ENCODE measurements around the gene GRIK2.

The GRIK2 gene

DNA sequence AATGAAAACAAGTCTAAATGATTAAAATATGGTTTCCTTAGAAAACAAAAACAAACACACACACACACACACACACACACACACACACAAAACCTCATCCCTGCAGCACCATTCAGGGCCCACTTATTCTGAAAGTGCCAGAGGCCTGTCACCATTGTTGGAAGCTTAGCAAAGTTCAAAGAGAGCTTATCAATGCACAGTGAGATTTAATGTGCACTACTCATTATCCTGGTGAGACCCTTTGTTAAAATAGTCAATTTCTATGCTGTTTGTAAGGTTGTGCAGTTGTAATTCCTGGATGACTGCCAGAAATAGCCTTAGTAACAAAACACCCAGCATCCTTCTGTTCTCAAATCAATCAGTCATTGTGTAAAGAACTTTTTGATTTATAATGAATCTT is 482.9 kb downstream of the GRIK2 start:
- DNase-seq (ENCODE audit: low read depth in 1 of 2, low spot score in 1 of 2): no peak

DNA sequence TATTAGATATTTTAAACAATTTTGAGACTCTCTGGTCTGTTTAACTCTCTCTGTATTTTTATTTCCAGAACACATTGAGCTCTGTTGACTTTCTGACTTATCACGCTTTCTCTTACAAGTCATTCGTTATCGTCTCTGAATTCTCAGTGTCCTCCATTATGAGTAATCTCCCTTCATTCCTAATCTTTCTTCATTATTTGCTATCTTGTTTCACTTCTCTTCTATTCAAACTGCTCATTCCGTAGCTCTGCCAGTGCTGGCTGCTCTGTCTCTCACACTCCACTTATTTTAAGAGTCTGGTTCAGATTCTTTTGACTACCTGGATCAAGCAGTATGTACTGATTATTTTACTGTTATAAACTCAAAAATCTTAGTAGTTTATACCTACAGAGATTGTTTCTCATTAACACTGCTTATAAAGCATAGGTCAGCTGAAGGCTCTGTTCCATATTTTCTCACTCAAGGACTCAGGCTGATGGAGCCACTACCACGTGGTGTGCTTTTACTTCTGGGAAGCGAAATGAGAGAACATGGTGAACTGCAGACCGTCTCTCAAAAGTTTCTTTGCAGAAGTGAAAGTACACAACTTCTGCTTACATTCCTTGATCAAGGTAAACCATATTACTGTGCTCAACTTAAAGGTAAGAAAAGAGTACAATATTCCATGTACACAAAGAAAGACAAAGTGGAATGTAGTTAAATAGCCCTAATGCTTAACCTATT is 485.2 kb downstream of the GRIK2 start:
- DNase-seq (ENCODE audit: low read depth in 1 of 2, low spot score in 1 of 2): no peak

DNA sequence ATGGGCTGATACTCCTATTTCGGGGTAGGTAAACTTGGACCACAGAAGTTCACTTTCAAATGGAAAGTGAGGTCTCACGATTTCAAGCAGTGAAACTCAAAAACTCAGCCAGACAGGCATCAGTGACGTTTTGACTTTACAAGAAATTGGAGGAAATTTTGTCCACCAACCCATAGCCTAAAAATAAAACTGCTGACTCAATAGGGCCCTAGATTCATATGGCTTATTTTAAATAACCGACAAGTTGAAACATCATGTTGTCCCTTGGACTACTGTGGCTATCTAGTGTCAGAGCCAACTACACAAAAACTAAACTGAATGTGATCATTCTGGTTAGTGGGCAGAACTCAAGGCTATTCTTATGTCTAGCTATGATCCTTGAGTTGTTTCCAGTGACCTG is 486.3 kb downstream of the GRIK2 start:
- no peak for DNase-seq (ENCODE audit: low read depth in 1 of 2, low spot score in 1 of 2)

DNA sequence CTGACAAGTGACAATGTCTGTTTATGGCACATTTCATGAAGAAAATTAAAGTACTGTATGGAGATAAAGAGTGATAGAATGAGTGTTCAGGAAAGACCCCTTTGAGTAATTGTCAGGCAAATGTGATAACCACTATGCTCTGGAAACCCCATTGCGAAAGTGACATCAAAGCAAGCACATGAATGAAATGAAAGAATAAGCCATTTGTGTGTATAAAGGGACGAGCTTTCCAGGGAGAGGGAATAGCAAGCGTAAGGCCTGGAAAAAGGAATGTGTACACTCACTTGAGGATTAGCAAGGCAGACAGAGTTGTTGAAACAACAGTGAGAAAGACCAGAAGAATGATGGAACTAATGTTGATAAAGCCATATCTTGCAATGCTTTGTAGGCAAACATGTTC is 490.0 kb downstream of the GRIK2 start:
- no peak for DNase-seq (ENCODE audit: low read depth in 1 of 2, low spot score in 1 of 2)

DNA sequence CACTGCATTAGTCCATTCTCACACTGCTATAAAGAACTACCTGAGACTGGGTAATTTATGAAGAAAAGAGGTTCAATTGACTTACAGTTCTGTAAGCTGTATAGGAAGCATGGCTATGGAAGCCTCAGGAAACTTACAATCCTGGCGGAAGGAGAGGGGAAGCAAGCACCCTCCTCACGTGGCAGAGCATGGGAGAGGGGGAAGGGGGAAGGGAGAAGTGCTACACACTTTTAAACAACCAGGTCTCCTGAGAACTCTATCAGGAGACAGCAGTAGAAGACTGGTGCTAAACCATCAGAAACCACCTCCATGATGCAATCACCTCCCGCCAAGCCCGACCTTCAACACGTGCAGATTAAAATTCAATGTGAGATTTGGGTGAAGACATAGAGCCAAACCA is 494.0 kb downstream of the GRIK2 start:
- no peak for DNase-seq (ENCODE audit: low read depth in 1 of 2, low spot score in 1 of 2)

DNA sequence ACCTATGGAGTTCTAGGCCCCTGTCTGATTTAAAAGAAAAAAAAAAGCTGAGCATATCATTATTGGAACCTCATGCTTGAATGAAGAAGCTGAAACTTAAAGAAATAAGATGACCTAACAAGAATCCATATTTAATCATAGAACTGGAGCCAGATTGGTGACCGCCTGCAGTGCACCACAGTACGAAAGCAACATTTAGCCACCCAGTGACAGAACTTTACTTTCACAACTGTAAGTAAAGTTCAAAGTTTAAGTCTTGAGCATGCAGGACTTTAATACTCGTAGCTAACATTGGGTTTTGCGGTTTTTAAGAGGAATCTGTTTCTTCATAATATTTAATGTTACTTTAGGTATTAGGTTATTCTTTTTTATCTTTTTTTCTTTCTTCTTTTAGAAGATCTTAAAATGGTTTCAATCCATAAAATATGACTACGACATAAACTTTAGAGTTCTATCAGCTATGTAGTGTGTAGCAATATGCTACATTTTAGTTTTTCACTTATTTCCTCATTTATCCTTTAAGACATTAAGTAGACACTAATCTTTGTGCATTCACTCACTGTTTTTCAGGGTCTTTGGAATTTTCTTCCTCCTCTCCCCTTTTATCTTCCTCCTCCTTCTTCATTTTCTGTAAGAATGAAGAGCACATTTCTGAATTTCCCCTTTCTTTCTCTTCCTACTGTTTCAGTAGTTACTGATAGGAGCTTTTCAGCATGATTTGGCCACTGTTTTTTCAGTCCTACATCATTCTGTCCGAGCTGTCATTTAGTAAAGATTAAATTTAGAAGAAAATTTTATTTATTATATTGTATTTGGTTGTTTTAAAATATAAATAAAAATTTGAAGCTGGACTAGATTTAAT is 514.1 kb downstream of the GRIK2 start:
- DNase-seq (ENCODE audit: low read depth in 1 of 2, low spot score in 1 of 2): no peak

DNA sequence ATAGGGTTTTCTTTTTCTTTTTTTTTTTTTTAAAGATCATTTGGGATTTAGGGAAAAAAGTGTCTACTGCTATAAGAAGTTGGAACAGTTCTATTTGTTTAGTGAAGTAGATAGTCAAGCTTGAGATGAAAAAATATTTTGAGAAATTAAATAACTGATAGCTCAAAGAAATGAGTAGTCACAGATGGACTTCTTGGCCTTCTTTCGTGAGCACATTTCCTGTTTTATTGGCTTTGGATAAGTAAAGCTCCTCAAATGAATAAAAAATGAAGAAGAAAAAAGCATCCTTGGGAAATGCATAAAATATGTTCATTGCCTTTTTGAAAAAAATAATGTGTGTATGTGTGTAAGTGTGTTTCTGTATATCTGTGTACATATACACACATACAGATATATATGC is 515.9 kb downstream of the GRIK2 start:
- no peak for DNase-seq (ENCODE audit: low read depth in 1 of 2, low spot score in 1 of 2)

DNA sequence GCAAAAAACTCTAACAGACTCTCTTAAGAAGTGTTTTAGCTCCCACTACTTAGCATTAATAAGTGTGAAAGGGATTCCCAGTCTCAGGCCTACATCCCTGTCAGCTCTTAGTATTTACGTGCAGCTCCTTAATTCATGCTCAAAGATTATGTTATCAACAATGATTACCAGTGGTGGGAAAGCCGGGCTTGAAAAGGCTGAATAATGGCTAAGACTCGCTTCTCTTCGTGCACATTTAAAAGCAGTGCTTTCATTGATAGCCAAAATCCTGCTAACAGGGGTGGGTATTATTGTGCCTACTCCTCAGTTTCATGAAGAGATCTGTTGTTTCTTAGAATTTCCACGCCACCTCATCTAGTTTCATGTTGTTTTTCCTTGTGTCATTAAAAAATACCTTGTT is 518.8 kb downstream of the GRIK2 start:
- DNase-seq (ENCODE audit: low read depth in 1 of 2, low spot score in 1 of 2): no peak

DNA sequence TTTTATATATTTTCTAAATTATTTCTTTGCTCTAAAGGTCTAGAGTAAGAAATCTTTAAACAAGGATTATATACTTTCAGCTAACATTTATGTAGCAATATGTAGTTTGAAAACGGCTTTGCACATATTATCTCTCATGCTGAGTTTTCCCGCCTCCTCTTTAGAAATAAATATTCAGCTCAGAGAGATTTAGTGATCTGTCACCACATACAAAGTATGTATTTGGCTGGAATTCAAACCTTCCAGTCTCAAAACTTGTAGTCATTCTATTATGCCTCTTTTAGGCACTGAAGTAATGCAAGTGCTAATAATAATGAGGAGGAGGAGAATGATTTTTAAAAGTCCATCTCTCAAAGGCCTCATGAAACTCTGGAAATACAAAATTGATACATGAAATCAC is 525.0 kb downstream of the GRIK2 start:
- no peak for DNase-seq (ENCODE audit: low read depth in 1 of 2, low spot score in 1 of 2)

DNA sequence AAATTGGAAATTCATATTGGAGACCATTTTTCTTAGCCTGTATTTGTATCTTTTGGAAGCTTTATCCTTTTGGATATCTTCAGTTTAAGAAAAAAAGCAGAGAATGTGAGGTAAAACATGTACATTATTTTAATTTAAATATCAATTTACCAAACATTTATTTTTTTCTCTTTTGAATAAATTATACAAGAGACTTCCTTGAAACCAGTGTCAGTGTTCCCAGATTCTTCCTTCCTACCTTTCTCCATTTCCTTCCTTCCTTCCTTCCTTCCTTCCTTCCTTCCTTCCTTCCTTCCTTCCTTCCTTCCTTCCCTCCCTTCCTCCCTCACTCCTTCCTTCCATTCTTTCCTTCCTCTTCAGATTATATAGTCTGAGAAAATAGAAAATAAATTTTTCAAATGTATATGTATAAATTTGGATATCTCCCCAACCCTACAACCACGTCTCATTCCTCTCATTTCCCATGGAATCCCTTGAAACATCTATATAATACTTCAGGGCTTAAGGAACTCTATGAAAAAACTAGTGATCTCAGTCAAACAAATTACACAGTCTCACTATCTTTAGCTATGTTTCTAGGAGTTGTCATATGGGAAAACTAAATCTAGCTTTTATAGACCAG is 528.4 kb downstream of the GRIK2 start:
- DNase-seq (ENCODE audit: low read depth in 1 of 2, low spot score in 1 of 2): no peak

DNA sequence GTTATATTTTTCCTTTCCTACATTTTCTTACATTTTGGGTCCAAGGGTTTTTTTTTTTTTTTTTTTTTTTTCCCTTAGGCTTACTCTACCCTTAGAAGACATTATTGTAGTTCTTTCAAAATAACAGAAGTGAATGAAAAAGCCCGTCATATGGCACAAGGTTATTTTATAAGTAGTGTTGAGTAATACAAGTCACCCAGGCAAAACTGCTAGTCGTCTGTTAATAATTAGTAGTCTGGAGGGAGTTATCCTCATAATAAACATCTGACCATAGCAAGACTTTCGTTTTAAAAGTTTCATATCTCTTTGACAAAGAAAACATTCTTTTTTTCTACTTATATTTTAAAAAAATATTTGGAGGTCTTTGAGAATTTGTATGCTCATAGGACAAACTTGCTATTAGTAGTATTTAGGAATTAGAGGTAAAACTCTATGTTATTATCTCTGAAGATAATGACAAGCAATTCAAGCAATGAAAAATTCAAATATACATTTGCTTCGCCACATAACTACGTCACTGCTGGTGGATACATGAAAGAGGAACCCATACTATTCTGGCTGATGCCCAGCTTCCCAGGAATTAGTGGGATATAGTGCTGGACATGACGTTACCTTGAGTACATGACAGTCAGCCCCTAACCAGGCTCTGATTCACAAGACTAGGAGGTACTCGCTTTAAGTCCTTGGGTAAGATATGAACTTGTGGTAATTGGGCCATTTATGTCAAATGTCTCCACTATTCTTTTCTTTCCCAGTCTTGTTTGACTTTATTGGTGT is 532.8 kb downstream of the GRIK2 start:
- DNase-seq (ENCODE audit: low read depth in 1 of 2, low spot score in 1 of 2): no peak

DNA sequence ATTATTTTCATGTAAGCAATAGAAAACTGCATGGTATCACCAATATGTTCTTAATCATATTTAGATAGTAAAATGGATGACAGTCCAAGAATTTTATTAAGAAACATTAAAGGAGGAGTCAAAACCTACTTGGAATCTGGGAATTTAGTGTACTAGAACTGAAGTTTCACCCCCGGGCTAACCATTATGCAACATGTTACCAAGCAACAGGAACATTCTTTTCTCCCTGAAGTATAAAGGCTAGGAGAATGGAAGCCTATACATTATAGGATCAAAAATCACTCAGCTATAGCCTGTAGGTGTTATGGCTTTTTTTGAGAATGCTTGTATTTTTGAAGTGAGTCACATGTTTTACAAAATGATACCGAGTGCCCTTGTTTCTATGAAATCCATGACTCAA is 538.3 kb downstream of the GRIK2 start:
- no peak for DNase-seq (ENCODE audit: low read depth in 1 of 2, low spot score in 1 of 2)

DNA sequence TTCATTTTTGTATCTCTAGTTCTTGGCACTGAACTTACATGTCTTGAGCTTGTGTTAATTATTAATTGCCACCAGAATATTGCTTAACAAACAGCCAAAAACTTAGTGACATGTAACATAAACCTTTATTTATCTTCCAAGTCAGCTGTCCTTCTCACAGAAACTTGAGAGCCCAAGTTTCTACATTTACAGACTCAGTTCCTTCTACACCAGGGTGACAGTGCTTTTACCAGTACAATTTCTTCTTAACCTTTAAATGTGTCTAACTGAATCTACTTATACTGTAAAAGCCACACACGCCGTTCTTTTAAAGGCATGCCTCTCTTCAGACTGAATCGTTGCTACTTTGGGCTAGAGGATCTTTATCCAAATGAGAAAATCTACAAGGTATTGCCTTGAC is 539.2 kb downstream of the GRIK2 start:
- DNase-seq (ENCODE audit: low read depth in 1 of 2, low spot score in 1 of 2): no peak

DNA sequence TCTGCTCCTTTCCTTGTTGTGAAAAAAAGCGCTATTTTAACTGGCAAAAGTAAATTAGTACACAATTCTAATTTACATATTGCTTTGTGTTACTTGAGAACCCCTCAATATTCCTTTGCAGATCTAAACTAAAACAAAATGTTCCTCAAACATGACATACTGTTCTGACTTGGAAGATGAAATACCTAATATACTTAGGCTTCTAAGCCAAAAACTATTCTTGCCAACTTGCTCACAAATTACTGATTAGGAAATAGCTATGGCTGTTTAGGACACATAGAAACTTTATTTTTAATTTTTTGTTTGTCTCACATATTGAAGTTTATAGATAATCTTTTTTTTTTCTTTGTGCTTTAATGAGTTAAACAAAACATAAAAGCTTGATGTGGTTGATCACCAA is 542.2 kb downstream of the GRIK2 start:
- DNase-seq (ENCODE audit: low read depth in 1 of 2, low spot score in 1 of 2): no peak

DNA sequence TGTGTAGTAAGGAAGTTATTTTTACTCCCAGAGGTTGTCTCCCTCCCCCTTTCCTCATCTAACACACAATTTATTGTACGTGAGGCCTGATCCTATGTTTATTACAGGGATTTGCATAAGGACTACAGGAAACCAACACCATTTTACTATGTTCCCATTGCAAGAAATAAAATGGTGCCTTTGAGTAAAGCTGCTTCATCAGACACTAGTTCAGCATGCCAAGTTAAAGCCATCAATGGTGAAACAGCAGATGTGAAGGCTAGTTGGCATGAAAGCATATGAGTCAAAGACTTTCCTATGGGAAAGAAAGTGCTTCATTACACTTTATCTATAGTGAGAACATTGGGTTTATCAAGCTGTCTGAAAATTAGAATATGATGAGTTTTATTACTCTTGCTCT is 543.0 kb downstream of the GRIK2 start:
- no peak for DNase-seq (ENCODE audit: low read depth in 1 of 2, low spot score in 1 of 2)

DNA sequence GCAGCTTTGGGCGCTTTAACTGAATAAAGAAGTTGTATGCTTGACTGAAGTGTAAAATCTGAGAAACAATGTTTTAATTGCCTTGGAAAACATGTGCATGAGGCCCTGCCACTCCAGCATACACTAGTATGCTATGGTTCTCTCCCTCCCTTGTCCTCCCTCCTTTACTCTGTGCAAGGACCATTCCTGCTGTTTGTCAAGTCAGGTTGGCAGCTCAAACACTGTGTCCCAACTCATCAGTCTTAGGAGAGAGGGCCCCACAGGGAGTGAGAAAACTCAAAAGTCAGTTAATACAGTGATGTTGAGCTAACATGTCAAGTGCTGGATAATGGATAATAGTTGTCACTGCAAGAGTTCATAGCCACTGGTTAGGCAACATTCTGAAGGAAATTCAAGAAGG is 543.6 kb downstream of the GRIK2 start:
- no peak for DNase-seq (ENCODE audit: low read depth in 1 of 2, low spot score in 1 of 2)

DNA sequence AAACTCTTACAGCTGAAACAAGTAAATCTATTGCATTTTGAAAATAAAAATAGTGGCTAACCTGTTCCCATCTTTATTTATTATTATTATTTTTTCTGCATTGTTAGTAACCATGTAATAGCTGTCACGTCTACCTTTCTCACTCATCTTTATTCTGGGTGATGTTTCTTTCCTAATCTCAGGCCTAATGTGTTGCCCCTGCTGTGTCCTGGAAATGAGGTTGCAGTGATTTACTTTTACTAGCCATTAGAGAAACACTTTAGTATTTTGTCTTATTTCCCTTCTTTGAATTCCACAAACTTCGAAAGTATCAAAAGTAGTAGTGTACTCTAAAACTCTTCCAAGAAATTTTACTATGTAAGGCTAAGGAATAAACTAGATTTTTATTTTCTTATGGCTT is 546.9 kb downstream of the GRIK2 start:
- no peak for DNase-seq (ENCODE audit: low read depth in 1 of 2, low spot score in 1 of 2)

DNA sequence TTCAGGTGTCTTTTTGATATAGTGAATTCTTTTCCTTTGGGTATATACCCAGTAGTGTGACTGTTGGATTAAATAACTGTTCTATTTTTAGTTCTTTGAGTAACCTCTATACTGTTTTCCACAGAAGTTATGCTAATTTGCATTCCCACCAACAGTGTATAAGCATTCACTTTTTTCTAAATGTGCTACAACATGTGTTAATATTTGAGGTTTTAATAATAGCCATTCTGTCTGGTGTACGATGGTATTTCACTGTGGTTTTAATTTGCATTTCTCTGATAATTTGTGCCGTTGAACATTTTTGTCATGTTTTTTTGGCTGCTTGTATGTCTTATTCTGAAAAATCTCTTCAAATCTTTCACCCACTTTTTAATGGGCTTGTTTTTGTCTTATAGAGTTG is 563.5 kb downstream of the GRIK2 start:
- no peak for DNase-seq (ENCODE audit: low read depth in 1 of 2, low spot score in 1 of 2)

DNA sequence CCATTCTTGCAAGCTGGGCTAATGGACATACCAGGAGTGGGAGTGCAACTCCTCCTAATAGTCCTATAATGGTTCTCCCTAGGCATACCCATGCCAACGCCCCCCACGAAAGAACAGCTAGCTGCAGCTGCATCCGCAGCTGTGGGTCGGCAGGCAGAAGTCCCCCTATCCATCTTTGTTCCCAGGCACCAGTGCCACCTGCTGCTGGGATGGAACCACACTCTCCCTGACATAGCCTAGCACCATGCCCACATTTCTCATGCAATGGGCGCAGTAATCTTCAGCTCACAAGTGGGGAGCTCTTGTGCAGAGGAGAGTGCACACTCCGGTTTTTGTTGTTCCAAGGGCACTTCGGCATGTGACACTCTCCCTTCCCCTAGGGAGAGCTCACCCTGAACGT is 567.8 kb downstream of the GRIK2 start:
- no peak for DNase-seq (ENCODE audit: low read depth in 1 of 2, low spot score in 1 of 2)

DNA sequence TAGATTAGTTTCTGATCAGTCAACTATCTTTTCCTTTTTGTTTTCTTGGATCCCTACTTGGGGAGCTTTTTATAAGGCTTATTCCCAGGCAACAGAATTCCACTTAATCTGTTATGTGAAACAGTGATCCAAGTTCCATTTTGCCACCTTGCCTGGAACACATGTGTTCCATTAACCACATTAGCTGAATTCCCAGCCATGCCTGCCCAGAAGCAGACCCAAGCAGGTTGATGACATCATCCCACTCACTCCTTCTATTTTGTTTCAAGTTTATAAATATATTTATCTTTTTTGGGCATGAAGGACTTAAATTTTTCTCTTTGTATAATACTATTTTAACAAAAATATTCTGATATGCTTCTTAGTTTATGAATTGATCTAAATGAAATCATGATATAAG is 587.4 kb downstream of the GRIK2 start:
- DNase-seq (ENCODE audit: low read depth in 1 of 2, low spot score in 1 of 2): no peak

DNA sequence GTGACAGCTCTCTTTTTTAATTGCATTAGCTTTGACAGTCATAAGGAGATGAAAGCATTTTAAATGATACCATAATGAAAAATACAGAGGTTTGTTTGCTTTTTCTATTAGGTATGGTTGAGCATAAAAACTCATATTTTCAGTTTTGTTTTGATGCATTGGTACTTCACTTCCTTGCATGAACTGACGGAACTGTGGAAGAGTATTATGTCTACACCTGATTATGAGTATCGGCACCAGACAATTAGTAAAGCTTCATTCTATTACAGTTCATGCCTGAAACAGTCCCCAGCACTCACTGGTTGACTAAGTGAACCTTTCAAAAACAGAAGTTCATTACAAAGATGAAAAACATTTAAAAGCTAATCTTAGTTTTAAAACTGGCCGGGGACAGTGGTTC is 593.0 kb downstream of the GRIK2 start:
- no peak for DNase-seq (ENCODE audit: low read depth in 1 of 2, low spot score in 1 of 2)

DNA sequence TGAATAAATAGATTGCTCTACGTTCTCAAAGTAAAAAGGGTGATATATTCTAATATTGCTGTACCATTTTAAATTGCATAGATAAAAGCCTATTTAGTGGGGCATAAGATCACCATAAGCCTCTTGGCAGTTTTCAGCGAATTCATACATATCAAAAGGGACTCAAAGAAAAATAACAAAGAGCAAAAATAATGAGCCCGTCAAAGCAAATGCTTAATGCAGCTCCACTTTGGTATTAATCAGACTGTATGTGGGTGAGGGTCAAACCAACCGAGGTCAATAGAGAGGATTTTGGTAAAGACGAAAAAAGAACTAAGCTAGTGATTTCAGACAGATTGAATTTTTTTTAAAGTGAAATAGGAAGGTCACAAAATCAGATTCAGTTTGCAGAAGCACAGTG is 598.8 kb downstream of the GRIK2 start:
- DNase-seq (ENCODE audit: low read depth in 1 of 2, low spot score in 1 of 2): no peak
